HepG2 (cell line): Measurements from ENCODE around the gene IQCK. TPM values are rescaled to one million over a fixed set of nuclear protein-coding genes. Genes with fewer than 3 reads are reported as not detected.

Experiments
- ASH2L ChIP-seq: fragments of 300-600, 200-600 bp; sonication (generic); IDR thresholded peaks from 2 replicates; pipeline ENCODE4 v1.7.0; 2017; ENCODE audit warnings: low read depth, mild to moderate bottlenecking, moderate library complexity, mixed read lengths, low read length; ENCODE audit not compliant: insufficient read length
- CCAR2 ChIP-seq: fragments of 200-400 bp; formaldehyde crosslinking; optimal IDR thresholded peaks from 2 replicates; pipeline ENCODE3; 2018; ENCODE audit warnings: low read depth, mild to moderate bottlenecking, low read length, moderate library complexity
- DPF2 ChIP-seq: sonication (generic); formaldehyde crosslinking; IDR thresholded peaks from 2 replicates; pipeline ENCODE4 v1.4.0; 2020; ENCODE audit warnings: mild to moderate bottlenecking, low read depth, missing genetic modification reagents, borderline replicate concordance
- GLI4 ChIP-seq: sonication (generic); formaldehyde crosslinking; IDR thresholded peaks from 2 replicates; pipeline ENCODE4 v1.5.1; 2020; ENCODE audit warnings: missing genetic modification reagents, mild to moderate bottlenecking, moderate library complexity, borderline replicate concordance
- IRX3 ChIP-seq: sonication (generic); formaldehyde crosslinking; IDR thresholded peaks from 2 replicates; pipeline ENCODE4 v1.8.1; 2023; ENCODE audit warnings: mild to moderate bottlenecking, low read depth, missing genetic modification reagents, borderline replicate concordance
- KLF15 ChIP-seq: sonication (generic); formaldehyde crosslinking; IDR thresholded peaks from 2 replicates; pipeline ENCODE4 v1.8.1; 2023; ENCODE audit warnings: borderline replicate concordance, mild to moderate bottlenecking, inconsistent platforms, missing genetic modification reagents, mixed read lengths
- NR1H2 ChIP-seq: sonication (generic); formaldehyde crosslinking; IDR thresholded peaks from 2 replicates; pipeline ENCODE4 v1.8.1; 2022; ENCODE audit warnings: low read depth, missing genetic modification reagents, borderline replicate concordance
- RFX3 ChIP-seq: IDR thresholded peaks from 2 replicates; pipeline ENCODE4 v1.6.1; 2016; ENCODE audit warnings: missing biosample characterization, missing genetic modification reagents
- SIN3B ChIP-seq: fragments of 150-350 bp; IDR thresholded peaks from 2 replicates; pipeline ENCODE4 v1.6.1; 2014; ENCODE audit warnings: low read length
- SSRP1 ChIP-seq: IDR thresholded peaks from 2 replicates; pipeline ENCODE4 v1.6.1; 2016; ENCODE audit warnings: control low read depth
- ZMYM2 ChIP-seq: sonication (generic); formaldehyde crosslinking; IDR thresholded peaks from 2 replicates; pipeline ENCODE4 v1.8.0; 2022; ENCODE audit warnings: mild to moderate bottlenecking, missing genetic modification reagents
- ZNF205 ChIP-seq: IDR thresholded peaks from 2 replicates; pipeline ENCODE4 v1.6.1; 2018; ENCODE audit warnings: missing biosample characterization, missing genetic modification reagents
- ZNF331 ChIP-seq: sonication (generic); formaldehyde crosslinking; IDR thresholded peaks from 2 replicates; pipeline ENCODE4 v1.4.0; 2020; ENCODE audit warnings: missing genetic modification reagents
- ZNF589 ChIP-seq: sonication (generic); formaldehyde crosslinking; conservative IDR thresholded peaks from 2 replicates; pipeline ENCODE4 v1.8.0; 2022; ENCODE audit warnings: mild to moderate bottlenecking, moderate library complexity, missing genetic modification reagents
- ZNF777 ChIP-seq: sonication (generic); formaldehyde crosslinking; IDR thresholded peaks from 2 replicates; pipeline ENCODE4 v1.4.0; 2020; ENCODE audit warnings: missing genetic modification reagents
- polyA plus RNA-seq, 8 experiments: library from polyadenylated mRNA; depleted of rRNA in 3 of 8; stranded (reverse) in 7 of 8; unstranded in 1 of 8; fragments of >200 nt; fragmentation: Illumina TruSeq in 4 of 8; extraction: Trizol in 4 of 8; gene quantifications; 2 replicates each; pipeline versions ENCODE4 v1.2.1 to v1.2.3, GENCODE V29; 2011 to 2016; ENCODE audit warnings: low read depth in 4 of 8, missing spikeins in 1 of 8, mixed read lengths in 1 of 8; ENCODE audit not compliant: insufficient read depth in 1 of 8
- total RNA-seq, 5 experiments: library from RNA; depleted of rRNA; stranded (reverse); fragments of >200 nt; fragmentation: Illumina TruSeq; extraction: Trizol; gene quantifications; 2 replicates each; pipeline ENCODE4 v1.2.3, GENCODE V29; 2016; ENCODE audit warnings: low read depth in 1 of 5
- TF ChIP-seq, protein P1 (sequence below): sonication (generic); formaldehyde crosslinking; IDR thresholded peaks from 2 replicates; pipeline ENCODE4 v1.4.0; 2020; ENCODE audit warnings: missing genetic modification reagents
- TF ChIP-seq, protein P2 (sequence below): sonication (generic); formaldehyde crosslinking; IDR thresholded peaks from 2 replicates; pipeline ENCODE4 v1.4.0; 2020; ENCODE audit warnings: mild to moderate bottlenecking, low read depth, missing genetic modification reagents
- TF ChIP-seq, protein P3 (sequence below): sonication (generic); formaldehyde crosslinking; IDR thresholded peaks from 2 replicates; pipeline ENCODE4 v1.4.0; 2020; ENCODE audit warnings: mild to moderate bottlenecking, missing genetic modification reagents
- TF ChIP-seq, protein P4 (sequence below): sonication (generic); formaldehyde crosslinking; IDR thresholded peaks from 2 replicates; pipeline ENCODE4 v1.5.1; 2020; ENCODE audit warnings: mild to moderate bottlenecking, missing genetic modification reagents, moderate library complexity

IQCK gene
- total and polyA plus RNA-seq, 2 of the 13 experiments (the other 11 are each of a cell fraction or from before 2014, with no cell fraction given) = 5.1 to 7.3 TPM

DNA sequence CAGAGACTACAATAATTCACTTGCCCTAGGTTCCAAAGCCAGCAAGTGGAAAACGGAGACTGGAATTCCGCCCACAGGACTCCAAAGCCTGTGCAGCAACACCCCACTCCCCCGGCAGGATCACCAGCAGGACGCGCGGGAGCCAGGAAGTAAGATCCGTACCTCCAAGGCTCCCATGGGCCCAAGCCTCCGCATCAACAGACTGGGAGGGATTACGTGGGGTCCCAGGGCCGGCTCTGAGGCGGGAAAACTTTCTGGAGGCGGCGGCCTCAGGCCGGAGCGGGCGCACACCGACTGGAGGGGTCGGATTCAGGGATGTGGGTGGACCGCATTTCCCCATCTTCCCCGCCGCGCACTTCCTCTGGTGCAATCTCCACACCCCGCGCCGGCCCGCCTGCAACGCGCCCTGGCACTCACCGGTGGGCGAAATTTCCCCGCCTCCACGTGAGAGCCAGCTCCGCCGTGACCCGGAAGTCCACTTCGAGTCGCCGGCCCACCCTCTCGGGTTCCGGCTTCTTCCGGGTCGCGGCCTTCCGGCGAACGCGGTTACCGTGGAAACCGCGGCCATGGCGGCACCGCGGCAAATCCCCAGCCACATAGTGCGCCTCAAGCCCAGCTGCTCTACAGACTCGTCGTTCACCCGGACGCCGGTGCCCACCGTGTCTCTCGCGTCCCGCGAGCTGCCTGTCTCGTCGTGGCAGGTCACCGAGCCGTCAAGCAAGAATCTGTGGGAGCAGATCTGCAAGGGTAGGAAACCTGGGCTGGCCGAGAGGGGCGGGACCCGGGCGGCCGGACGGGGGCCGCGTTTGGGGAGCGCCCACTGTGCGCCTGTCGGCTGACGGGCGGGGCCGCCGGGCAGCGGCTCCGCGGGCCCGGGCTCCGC is at the start of gene IQCK, which contains the start of gene KNOP1 (continued):
- no peak for TF ChIP-seq CCAR2
- peak; percentile 84; the same call in 1 of the 2 replicates for TF ChIP-seq GLI4 (CRISPR knock-in tag)
- TF ChIP-seq ZNF205 (CRISPR knock-in tag) = peak; percentile 94
- TF ChIP-seq, protein P1, sequence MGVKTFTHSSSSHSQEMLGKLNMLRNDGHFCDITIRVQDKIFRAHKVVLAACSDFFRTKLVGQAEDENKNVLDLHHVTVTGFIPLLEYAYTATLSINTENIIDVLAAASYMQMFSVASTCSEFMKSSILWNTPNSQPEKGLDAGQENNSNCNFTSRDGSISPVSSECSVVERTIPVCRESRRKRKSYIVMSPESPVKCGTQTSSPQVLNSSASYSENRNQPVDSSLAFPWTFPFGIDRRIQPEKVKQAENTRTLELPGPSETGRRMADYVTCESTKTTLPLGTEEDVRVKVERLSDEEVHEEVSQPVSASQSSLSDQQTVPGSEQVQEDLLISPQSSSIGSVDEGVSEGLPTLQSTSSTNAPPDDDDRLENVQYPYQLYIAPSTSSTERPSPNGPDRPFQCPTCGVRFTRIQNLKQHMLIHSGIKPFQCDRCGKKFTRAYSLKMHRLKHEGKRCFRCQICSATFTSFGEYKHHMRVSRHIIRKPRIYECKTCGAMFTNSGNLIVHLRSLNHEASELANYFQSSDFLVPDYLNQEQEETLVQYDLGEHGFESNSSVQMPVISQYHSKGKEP (CRISPR knock-in tag) = no peak
- TF ChIP-seq ZNF331 = no peak
- peak; percentile 86 for TF ChIP-seq ZNF777 (CRISPR knock-in tag)
- TF ChIP-seq SSRP1 (CRISPR knock-in tag) = no peak
- peak; percentile 97 for TF ChIP-seq RFX3 (CRISPR knock-in tag)
- peak; percentile 96 for TF ChIP-seq ASH2L
- TF ChIP-seq, protein P2, sequence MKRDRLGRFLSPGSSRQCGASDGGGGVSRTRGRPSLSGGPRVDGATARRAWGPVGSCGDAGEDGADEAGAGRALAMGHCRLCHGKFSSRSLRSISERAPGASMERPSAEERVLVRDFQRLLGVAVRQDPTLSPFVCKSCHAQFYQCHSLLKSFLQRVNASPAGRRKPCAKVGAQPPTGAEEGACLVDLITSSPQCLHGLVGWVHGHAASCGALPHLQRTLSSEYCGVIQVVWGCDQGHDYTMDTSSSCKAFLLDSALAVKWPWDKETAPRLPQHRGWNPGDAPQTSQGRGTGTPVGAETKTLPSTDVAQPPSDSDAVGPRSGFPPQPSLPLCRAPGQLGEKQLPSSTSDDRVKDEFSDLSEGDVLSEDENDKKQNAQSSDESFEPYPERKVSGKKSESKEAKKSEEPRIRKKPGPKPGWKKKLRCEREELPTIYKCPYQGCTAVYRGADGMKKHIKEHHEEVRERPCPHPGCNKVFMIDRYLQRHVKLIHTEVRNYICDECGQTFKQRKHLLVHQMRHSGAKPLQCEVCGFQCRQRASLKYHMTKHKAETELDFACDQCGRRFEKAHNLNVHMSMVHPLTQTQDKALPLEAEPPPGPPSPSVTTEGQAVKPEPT = peak; percentile 94
- 0 out of 2 replicates have a peak, but pooled peaks have one; percentile 16 for TF ChIP-seq ZMYM2
- TF ChIP-seq ZNF589 (CRISPR knock-in tag) = no peak
- TF ChIP-seq DPF2 (CRISPR knock-in tag) = peak; percentile 67; the same call in 1 of the 2 replicates
- TF ChIP-seq IRX3 (CRISPR knock-in tag) = peak; percentile 97
- peak; percentile 43; the same call in 1 of the 2 replicates for TF ChIP-seq KLF15 (CRISPR knock-in tag)
- peak; percentile 79 for TF ChIP-seq SIN3B
- peak; percentile 62; the same call in 1 of the 2 replicates for TF ChIP-seq NR1H2 (CRISPR knock-in tag)
- TF ChIP-seq, protein P3, sequence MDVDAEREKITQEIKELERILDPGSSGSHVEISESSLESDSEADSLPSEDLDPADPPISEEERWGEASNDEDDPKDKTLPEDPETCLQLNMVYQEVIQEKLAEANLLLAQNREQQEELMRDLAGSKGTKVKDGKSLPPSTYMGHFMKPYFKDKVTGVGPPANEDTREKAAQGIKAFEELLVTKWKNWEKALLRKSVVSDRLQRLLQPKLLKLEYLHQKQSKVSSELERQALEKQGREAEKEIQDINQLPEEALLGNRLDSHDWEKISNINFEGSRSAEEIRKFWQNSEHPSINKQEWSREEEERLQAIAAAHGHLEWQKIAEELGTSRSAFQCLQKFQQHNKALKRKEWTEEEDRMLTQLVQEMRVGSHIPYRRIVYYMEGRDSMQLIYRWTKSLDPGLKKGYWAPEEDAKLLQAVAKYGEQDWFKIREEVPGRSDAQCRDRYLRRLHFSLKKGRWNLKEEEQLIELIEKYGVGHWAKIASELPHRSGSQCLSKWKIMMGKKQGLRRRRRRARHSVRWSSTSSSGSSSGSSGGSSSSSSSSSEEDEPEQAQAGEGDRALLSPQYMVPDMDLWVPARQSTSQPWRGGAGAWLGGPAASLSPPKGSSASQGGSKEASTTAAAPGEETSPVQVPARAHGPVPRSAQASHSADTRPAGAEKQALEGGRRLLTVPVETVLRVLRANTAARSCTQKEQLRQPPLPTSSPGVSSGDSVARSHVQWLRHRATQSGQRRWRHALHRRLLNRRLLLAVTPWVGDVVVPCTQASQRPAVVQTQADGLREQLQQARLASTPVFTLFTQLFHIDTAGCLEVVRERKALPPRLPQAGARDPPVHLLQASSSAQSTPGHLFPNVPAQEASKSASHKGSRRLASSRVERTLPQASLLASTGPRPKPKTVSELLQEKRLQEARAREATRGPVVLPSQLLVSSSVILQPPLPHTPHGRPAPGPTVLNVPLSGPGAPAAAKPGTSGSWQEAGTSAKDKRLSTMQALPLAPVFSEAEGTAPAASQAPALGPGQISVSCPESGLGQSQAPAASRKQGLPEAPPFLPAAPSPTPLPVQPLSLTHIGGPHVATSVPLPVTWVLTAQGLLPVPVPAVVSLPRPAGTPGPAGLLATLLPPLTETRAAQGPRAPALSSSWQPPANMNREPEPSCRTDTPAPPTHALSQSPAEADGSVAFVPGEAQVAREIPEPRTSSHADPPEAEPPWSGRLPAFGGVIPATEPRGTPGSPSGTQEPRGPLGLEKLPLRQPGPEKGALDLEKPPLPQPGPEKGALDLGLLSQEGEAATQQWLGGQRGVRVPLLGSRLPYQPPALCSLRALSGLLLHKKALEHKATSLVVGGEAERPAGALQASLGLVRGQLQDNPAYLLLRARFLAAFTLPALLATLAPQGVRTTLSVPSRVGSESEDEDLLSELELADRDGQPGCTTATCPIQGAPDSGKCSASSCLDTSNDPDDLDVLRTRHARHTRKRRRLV (CRISPR knock-in tag) = peak; percentile 81; the same call in 1 of the 2 replicates
- TF ChIP-seq, protein P4, sequence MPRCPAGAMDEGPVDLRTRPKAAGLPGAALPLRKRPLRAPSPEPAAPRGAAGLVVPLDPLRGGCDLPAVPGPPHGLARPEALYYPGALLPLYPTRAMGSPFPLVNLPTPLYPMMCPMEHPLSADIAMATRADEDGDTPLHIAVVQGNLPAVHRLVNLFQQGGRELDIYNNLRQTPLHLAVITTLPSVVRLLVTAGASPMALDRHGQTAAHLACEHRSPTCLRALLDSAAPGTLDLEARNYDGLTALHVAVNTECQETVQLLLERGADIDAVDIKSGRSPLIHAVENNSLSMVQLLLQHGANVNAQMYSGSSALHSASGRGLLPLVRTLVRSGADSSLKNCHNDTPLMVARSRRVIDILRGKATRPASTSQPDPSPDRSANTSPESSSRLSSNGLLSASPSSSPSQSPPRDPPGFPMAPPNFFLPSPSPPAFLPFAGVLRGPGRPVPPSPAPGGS (CRISPR knock-in tag) = peak; percentile 98
